ENCODE measurements around the gene OR4D5.

DNA sequence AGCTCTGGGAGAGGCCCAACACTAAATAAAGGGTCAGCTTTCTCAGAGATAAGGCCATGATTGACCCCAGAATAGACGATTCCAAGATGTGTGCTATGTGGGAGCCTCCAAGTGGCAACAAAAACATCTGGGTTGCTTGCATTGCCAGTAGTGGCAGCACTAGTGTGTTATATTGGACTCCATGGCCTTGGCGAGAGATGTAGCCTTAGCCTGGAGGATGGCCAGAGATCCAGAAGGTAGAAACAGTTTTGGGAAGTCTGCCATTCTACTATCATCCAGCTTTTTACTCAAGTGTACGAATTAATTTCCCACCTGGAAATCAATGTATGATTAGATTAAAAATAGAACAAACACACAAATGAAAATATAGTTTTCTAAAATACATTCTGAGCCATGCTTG, 34.5 kb upstream of the OR4D5 start:
- TF ChIP-seq POLR2A (IDR thresholded peaks at IDR 0.05; ENCODE audit: low read depth, low read length), result no peak
- no peak for TF ChIP-seq POLR2AphosphoS5 (IDR thresholded peaks at IDR 0.05; ENCODE audit: low read depth, low read length)
- no peak for TF ChIP-seq TAF1 (IDR thresholded peaks at IDR 0.05; ENCODE audit: borderline replicate concordance, low read depth, low read length)

Data from GM12892 (cell line).